Stimulated activated CD4-positive, alpha-beta T cell treated with anti-CD3 and anti-CD28 coated beads, TNF-alpha, amount 100 ng/mL, for 4 hours (primary cell): ENCODE results near the gene PTGER2.

Experiments used
- DNase-seq, 3 experiments: peaks; one replicate each; pipeline ENCODE4 v3.0.0-alpha.2; 2020; ENCODE audit warnings: low read depth in 3 of 3

The PTGER2 gene, protein sequence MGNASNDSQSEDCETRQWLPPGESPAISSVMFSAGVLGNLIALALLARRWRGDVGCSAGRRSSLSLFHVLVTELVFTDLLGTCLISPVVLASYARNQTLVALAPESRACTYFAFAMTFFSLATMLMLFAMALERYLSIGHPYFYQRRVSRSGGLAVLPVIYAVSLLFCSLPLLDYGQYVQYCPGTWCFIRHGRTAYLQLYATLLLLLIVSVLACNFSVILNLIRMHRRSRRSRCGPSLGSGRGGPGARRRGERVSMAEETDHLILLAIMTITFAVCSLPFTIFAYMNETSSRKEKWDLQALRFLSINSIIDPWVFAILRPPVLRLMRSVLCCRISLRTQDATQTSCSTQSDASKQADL

DNA sequence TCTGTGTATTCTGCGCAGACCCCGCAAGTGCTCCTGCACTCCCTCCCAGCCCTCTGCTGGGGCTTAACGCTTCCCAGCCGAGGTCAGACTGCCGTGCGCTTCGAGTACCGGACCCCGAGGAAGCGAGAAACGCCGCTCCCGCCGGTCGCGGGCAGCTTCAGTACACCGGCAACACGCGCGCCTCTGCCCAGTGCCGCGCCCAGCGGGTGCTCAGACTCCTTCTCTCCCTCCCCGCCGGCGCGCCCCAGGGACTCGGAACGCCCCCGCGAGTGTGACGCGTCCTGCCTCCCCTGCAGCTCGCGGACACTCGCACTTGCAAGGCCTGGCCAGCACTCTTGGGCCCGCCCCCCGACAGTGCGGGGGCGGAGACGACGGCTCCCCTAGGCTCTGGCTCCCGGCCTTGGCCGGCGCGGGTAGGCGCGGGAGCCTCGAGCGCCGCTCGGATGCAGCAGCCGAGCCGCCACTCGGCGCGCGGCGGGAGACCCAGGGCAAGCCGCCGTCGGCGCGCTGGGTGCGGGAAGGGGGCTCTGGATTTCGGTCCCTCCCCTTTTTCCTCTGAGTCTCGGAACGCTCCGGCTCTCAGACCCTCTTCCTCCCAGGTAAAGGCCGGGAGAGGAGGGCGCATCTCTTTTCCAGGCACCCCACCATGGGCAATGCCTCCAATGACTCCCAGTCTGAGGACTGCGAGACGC is at the start of gene PTGER2:
TSS of gene PTGER2 (plus strand) at position 410 of the 692 bp plus-strand sequence. CDS start at position 647, 237 bp downstream.
- peak; percentile 55 to 65 (median 65) for DNase-seq

DNA sequence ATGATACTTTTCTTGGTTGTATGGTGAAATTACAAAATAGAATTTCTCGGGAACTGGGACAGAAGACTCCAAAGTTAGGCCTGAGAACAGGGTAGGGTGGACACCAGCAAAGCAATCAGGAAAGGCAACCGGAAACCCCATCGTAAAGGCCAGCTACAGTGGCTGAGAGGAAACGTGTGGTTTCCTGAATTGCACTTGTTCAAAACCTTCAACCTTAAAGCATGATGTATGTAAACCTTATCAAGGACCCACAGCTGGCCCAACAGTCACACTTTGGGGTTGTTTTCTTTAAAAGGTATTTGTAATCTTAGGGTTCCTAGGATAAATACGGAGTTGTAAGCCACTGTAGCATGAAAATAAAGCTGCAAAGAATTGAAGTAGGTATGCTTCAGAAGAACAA is 48.9 kb upstream of the PTGER2 start:
- DNase-seq = no peak

DNA sequence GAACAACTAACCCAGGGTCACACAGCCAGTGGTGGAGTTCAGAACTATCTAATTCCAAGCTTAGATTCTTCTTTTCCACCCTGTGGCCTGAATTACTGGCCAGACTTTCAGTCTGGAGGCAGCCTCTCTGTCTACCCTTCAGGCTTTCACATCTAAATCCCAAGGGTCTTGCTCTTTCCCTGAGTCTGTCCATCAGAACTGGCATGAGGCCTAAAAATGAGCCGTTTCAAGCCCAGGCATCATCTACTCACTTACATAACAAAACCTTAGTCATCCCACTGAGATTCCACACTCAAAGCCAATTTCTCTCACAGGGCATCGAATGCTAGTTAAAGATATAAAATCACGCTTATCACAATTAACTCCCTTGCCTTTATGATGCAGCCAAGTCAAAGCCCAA is 47.9 kb upstream of the PTGER2 start:
- no peak for DNase-seq

DNA sequence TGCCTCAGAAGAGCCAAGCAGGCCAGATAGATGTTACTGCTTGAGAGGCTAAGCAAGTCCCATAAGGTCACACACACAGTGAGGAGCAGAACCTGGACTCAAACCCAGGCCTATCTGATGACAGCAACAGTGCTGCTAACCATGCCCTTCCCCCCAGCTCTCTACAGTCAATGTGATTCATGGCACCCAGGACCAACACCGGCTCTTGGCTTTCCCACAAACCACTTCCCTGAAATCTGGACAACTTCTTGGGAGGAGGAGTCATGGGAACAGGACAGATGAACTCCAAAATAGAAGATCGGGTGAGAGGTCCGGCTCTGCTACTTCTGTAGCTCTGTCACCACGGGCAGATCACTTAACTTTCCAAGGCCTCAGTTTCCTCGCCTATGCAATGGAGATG is 47.3 kb upstream of the PTGER2 start:
- no peak for DNase-seq

DNA sequence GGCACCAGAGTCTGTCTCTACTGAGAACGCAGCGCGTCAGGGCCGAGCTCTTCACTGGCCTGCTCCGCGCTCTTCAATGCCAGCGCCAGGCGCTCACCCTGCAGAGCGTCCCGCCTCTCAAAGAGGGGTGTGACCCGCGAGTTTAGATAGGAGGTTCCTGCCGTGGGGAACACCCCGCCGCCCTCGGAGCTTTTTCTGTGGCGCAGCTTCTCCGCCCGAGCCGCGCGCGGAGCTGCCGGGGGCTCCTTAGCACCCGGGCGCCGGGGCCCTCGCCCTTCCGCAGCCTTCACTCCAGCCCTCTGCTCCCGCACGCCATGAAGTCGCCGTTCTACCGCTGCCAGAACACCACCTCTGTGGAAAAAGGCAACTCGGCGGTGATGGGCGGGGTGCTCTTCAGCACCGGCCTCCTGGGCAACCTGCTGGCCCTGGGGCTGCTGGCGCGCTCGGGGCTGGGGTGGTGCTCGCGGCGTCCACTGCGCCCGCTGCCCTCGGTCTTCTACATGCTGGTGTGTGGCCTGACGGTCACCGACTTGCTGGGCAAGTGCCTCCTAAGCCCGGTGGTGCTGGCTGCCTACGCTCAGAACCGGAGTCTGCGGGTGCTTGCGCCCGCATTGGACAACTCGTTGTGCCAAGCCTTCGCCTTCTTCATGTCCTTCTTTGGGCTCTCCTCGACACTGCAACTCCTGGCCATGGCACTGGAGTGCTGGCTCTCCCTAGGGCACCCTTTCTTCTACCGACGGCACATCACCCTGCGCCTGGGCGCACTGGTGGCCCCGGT is 46.4 kb upstream of the PTGER2 start, which contains the start of gene PTGDR:
TSS of gene PTGDR (plus strand) at position 198 of the 778 bp plus-strand sequence. CDS start at position 315, 117 bp downstream.
- DNase-seq = peak in 2 of 3 experiments; percentile 4 to 11

DNA sequence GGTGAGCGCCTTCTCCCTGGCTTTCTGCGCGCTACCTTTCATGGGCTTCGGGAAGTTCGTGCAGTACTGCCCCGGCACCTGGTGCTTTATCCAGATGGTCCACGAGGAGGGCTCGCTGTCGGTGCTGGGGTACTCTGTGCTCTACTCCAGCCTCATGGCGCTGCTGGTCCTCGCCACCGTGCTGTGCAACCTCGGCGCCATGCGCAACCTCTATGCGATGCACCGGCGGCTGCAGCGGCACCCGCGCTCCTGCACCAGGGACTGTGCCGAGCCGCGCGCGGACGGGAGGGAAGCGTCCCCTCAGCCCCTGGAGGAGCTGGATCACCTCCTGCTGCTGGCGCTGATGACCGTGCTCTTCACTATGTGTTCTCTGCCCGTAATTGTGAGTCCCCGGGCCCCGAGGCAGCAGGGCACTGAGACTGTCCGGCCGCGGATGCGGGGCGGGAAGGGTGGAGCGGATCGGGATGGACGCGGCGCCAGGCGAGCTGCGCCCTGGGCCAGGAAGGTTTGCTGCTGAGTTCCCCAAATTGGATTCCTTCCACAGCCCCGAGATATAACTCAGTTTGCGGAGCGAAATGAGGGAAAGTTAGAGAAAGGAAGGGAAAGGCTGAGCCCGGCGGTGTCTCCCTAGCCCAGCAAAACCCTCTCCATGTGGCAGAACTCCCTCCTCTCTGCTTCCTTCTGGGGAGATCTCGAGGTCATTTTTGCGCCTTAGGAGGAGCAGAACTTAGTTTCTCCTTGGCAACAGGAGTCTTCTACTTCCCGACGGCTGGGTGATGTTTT is 45.6 kb upstream of the PTGER2 start:
- DNase-seq = peak in 1 of 3 experiments; percentile 0

DNA sequence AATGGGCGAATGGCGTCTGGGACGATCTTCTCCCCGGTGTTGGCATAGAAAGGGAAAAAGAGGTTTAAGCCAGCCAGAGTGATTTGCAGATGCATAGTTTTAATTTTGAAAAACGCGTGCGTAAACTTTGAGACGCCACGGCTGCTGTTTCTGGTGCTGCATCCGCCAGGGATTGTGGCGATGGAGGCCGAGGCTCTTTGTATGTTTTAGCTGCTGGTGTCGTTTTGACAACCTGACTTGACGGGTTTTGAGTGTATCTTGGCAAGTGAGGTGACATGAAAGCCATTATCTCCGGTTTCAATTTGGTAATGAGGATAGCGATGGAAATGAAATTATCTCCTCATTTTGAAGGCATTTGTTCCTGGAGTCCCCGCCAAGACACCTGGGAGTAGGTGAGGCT is 45.0 kb upstream of the PTGER2 start:
- DNase-seq = no peak

DNA sequence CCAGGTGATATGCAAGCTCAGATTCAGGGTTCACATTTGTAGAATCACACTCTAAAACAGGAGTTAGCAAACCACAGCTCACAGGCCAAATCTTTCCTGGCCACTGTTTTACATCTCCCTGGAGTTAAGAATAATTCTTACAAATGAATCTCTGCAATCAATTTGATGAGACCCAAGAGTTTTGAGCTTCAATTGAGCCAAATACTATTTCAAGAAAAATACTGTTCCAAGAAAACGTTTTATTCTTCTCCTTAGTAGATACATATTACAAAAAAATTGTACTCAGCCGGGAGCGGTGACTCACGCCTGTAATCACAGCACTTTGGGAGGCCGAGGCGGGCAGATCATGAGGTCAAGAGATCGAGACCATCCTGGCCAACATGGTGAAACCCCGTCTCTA is 44.1 kb upstream of the PTGER2 start:
- DNase-seq = no peak

DNA sequence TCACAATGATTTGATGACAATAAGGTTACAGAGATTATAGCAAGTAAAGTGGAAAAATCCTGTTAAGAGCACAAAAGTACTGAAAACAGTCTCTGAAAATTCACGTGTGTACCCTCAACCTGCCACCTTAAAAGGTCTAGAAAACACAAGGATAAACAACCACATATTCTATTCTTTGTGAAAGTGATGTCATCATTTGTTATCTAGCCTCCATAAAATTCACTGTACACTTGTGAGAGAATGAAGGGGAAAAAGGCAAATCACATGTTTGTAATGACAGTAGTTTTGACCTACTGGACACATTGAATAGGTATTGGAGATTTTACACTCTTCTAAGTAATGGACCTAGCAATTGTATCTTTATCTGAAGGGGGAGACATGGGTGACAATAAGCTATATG is 42.6 kb upstream of the PTGER2 start:
- no peak for DNase-seq

DNA sequence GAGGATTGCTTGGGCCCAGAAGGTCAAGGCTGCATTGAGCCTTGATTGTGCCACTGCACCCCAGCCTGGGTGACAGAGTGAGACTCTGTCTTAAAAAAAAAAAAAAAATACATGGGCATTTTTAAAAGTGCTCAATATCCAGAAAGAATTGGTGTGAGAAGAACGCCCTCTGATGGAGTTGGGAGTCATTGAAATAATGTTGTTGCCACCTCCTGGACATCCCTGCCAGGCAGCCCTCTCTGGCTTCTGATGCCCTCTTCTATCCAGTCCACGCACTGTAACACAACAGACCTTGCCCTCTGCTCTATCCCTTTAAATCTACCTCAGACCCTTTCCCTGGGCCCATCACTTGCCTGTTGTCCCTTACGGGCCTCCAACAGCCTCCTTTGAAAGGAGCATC is 41.7 kb upstream of the PTGER2 start:
- no peak for DNase-seq

DNA sequence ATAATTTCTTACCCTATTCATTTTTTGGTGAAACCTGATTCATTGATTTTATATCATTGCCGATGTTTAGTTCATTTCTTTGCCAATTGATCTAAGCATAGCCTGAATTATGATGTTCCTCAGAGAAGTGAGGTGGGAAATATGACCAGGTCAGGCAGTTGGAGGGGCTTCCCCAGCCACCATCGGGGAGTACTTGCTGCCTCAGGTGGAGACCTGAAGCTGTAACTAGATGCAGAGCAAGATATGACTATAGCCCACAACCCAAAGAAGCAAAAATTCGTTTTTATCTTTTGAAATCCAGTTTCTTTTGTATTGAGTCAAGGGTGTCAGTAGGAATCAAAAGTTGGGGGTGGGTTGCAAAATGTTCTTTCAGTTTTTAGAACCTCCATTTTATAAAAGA is 38.7 kb upstream of the PTGER2 start:
- no peak for DNase-seq

DNA sequence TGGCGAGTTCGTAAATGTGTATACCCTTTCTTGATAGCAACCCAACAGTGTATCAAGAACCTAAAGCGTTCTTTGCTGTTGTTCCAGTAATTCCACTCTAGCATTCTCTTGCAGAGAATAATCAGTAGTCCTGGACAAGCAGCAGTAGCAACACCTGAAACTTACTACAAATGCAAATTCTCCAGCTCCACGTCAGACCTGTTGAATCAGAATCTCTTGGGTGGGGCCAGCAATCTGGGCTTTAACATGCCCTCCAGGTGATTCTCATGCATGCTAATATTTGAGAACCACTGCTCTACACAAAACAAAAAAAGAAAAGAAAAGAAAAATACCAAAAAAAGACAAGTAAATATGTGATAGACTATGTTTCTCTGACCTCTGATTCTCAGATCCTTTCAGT is 36.6 kb upstream of the PTGER2 start:
- no peak for DNase-seq

DNA sequence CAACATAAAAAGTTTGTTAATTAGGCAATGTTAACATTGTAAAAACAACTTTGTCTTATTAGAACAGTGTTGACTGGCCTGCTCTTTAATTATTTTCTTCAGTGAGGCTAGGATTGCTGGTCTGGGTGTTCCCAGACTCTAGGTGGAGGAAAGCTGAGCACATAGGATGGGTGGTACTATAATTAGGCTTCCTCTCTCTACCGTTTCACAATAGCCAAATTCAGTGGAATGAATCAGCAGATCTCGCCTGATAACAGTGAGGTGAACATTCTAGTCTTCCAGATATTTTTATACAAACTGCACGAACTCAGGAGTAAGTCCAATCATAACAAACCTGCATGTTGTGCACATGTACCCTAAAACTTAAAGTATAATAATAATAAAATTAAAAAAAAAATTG is 34.7 kb upstream of the PTGER2 start:
- DNase-seq = no peak

DNA sequence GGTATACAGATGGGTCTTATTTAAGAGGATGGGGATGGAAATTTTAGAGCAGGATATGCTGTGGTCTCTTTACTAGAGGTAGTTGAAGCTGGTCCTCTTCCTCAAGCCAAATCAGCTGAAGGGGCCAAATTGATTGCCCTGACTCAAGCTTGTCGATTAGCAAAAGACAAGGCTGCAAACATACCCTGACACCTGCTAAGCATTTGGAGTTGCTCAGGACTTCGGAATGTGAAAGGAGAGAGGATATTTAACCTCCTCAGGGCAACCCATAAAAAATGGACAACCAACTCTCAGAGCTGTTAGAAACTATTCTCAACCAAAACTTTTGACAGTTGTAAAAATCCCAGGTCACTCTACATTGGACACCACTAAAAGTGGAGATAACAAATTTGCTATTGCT is 31.0 kb upstream of the PTGER2 start:
- no peak for DNase-seq

DNA sequence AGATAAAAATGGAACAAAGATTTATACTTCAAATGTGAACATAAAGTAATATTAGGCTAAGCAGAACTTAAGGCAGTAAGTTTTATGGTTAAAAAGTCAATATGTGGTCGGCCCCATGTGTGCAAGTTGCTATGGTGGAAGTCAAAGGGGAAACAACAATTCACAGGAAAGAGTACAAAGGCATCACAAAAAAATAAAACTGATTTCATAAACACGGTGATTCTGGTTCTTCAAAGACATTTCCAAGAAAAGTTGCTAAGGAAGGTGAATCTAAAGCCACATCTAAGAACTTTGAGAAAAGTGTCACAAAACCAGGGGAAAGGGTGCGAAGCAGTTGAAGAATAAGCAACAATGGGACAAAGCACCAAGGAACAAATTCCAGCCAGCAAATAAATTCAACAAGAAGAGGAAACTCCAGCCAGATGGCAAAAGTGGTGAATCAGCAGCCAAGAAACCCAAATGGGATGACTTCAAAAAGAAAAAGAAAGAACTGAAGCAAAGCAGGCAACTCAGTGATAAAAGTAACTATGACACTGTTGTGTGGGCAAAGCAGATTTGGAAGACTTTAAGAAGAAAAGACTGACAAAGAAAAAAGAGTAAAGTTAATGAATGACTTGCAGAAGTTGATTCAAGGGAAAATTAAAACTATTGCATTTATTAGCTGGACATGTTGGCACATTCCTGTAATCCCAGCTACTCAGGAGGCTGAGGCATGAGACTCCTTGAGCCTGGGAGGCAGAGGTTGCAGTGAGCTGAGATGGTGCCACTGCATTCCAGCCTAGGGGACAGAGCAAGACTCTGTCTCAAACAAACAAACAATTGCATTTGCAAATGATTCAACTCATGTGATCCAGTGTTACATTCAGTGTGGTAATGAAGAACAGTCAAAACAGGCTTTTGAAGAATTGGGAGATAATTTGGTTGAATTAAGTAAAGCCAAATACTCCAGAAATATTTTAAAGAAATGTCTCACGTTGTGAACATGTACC is 27.2 kb upstream of the PTGER2 start:
- no peak for DNase-seq

DNA sequence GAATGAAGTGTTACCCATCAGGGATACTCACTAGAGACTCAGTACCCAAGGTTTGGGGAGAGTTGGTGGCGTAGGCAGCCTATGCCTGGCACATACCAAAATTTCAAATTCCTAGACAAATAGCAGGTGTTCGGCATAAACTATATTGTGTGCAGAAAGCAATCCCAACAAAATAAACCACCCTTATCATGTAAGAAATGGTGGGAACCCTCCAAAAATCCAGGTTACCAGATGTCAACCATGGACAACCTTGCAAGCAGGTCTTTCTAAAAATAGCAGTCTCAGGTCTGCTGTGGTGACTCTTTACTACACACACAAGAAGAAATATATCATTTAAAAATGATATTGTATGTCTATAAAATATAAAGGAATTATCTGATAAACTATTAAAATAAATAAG is 17.7 kb upstream of the PTGER2 start:
- DNase-seq = no peak

DNA sequence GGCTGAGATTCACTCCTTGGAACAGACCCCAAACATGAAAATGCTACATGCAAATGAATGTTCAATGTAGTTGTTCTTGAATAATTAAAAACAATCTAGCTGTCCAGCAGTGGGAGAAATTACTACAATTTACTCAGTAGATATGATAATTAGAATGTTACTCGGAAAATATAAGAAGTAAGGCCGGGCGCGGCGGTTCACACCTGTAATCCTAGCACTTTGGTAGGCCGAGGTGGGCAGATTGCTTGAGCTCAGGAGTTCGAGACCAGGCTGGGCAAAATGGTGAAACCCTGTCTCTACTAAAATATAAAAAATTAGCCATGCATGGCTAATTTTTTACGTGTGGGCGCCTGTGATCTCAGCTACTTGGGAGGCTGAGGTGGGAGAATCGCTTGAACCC is 15.3 kb upstream of the PTGER2 start:
- no peak for DNase-seq

DNA sequence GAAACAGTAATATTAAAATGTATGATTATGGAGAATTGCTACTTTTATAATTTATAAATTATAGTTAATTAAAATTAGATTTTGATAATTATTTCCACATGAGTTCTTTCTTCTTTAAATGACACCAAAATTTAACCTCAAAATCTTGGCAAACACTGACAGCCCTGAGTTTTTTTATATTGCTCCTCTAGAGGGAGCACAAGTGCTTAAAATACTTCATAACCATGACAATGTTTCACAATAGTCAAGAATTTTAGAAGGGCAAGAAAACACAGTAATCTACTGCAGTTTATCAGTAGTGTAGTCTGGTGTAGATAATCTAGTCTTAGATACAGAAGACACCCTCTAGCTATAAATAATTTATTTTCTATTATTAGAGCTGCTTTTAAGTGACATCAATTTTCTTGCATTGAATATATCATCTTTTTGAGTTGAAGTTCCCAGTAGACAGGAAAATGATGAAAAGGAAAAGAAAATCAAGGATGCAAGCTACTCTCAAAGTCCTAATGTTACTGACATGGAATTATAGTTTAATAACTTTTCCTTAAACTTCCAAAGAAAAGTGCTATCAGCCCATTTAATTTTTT is 14.3 kb upstream of the PTGER2 start:
- no peak for DNase-seq

DNA sequence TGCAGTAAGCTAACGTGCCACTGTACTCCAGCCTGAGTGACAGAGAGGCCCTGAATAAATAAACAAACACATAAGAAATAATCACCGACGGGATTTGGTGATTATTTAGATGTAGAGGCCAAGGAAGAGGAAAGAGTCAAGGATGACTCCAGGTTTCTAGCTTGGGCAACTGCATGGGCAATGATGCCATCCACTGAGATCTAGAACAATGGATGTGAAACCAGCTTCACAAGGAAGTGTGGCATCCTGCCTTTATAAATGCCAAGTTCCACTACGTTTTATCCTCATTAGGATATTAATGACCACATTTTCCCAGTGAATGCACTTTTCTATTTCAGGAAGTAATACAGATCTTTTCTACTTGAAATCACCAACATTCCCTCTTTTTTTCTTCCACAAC is 10.9 kb upstream of the PTGER2 start:
- no peak for DNase-seq

DNA sequence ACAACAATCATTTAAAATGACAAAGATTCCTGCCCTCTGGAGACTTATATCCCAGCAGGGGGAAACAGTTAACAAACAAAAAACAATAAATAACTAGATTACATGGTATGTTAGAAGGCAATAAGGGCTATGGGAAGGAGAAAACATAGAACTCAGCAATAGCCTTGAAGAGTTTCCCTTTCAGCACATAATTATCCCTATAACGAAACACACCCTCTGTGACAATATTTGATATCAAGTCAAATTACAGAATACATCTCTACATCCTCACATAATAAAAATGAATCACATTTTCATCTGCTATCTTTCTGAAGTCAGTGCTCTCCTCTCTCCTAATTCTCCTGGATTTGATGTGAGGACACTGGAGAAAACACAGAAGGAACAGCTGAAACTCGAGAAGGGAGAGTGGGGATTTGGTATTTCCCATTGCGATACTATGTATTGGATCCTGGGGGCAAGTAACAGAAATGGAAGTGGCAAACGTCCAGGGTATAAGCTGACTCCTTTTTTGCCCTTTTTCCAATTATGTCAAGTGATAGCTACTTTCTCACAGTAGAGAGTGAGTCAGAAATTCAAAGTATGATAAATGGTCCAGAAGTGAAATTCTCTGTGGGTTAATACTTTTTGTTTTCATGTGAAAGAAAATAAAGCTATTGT is 9.7 kb upstream of the PTGER2 start:
- no peak for DNase-seq
